GM12878 (cell line): ENCODE data around the gene SLC24A4. TPM values are rescaled to one million over a fixed set of nuclear protein-coding genes. Genes with fewer than 3 reads are reported as not detected.
A peak's percentile ranks its signal among the peaks of the same experiment; 100 is the strongest.

ENCODE experiments used
- ATAC-seq: fragments of 200-7000 bp; cut with Tn5 transposase; 3 replicates; pipeline ENCODE4 v1.9.1; 2020; ENCODE audit warnings: mild to moderate bottlenecking, moderate library complexity
- BruUV-seq: library from RNA; stranded (reverse); fragments of 400-500 nt; replicated peaks from 2 replicates; lab custom pipeline; 2021; lab: Mats Ljungman, UMichigan
- CTCF ChIA-PET: fragments of 300-600 bp; sonication (Branson Sonifier 250); formaldehyde crosslinking; extraction: SDS; loops from one replicate; lab custom pipeline; 2021; ENCODE audit warnings: inconsistent platforms; lab: Yijun Ruan, JAX
- POLR2A ChIA-PET: fragments of 350-600 bp; formaldehyde crosslinking; extraction: SDS; loops from one replicate; lab custom pipeline; 2021; ENCODE audit warnings: inconsistent platforms; lab: Charles Lee
- RAD21 ChIA-PET: fragments of 300-600 bp; sonication (Branson Sonifier 250); formaldehyde crosslinking; loops from one replicate; lab custom pipeline; 2023; ENCODE audit warnings: antibody characterized with exemption; ENCODE audit not compliant: unreplicated experiment; lab: Charles Lee
- SMC1A ChIA-PET: fragments of 300-600 bp; sonication (Branson Sonifier 250); formaldehyde crosslinking; loops from one replicate; lab custom pipeline; 2023; ENCODE audit not compliant: unreplicated experiment, uncharacterized antibody; lab: Charles Lee
- DNase-seq: peaks from one replicate; pipeline ENCODE4 v3.0.0-alpha.2; 2011; ENCODE audit warnings: low read depth, low spot score
- FAIRE-seq: peaks from 3 replicates; lab custom pipeline; 2011; peaks lifted over from hg19 to GRCh38; lab: Jason Lieb, UNC
- H2AFZ ChIP-seq: 2 replicates; pipeline ENCODE4 v1.6.0; 2011; ENCODE audit warnings: low read depth, low read length, control low read depth; ENCODE audit not compliant: control insufficient read depth
- H3K27ac ChIP-seq: 2 replicates; pipeline ENCODE4 v1.5.1; 2011; ENCODE audit warnings: control low read depth; ENCODE audit not compliant: control insufficient read depth, insufficient read depth
- H3K27me3 ChIP-seq, 2 experiments: replicated peaks in 1 of 2; 2 replicates each; pipeline versions ENCODE4 v1.6.0 to v1.6.1; 2011; ENCODE audit warnings: low read length in 1 of 2; ENCODE audit not compliant: control insufficient read depth in 2 of 2, insufficient read depth in 2 of 2
- H3K36me3 ChIP-seq, 2 experiments: 2 replicates each; pipeline ENCODE4 v1.5.1; 2011; ENCODE audit warnings: low read length in 1 of 2; ENCODE audit not compliant: control insufficient read depth in 2 of 2, insufficient read depth in 2 of 2
- H3K4me1 ChIP-seq: 2 replicates; pipeline ENCODE4 v1.6.1; 2011; ENCODE audit warnings: mild to moderate bottlenecking, low read length, moderate library complexity, mixed read lengths; ENCODE audit not compliant: control insufficient read depth, insufficient read depth
- H3K4me2 ChIP-seq: 2 replicates; pipeline ENCODE4 v1.6.0; 2011; ENCODE audit warnings: control low read depth; ENCODE audit not compliant: control insufficient read depth, insufficient read depth
- H3K4me3 ChIP-seq: fragments of 200-600 bp; sonication (generic); 2 replicates; pipeline ENCODE4 v1.5.1; 2016
- H3K79me2 ChIP-seq: 2 replicates; pipeline ENCODE4 v1.6.0; 2011; ENCODE audit warnings: low read length; ENCODE audit not compliant: control insufficient read depth, insufficient read depth
- H3K9ac ChIP-seq: 2 replicates; pipeline ENCODE4 v1.8.0; 2011; ENCODE audit warnings: low read length, control low read depth, mixed read lengths; ENCODE audit not compliant: control insufficient read depth, insufficient read depth
- H3K9me3 ChIP-seq: replicated peaks from 3 replicates; pipeline ENCODE4 v1.5.1; 2011; ENCODE audit warnings: mild to moderate bottlenecking, low read length; ENCODE audit not compliant: control insufficient read depth, insufficient read depth
- H4K20me1 ChIP-seq: 2 replicates; pipeline ENCODE4 v1.6.0; 2011; ENCODE audit not compliant: control insufficient read depth, insufficient read depth
- CBFB ChIP-seq: IDR thresholded peaks from 2 replicates; pipeline ENCODE4 v1.6.1; 2016; ENCODE audit warnings: antibody characterized with exemption, low read depth
- CUX1 ChIP-seq: IDR thresholded peaks from 2 replicates; pipeline ENCODE4 v1.6.1; 2012; ENCODE audit warnings: improper control_type of control experiment, low read depth, low read length; ENCODE audit not compliant: insufficient replicate concordance
- DPF2 ChIP-seq: fragments of 450-650 bp; IDR thresholded peaks from 2 replicates; pipeline ENCODE4 v1.6.1; 2017; ENCODE audit warnings: mild to moderate bottlenecking
- NR2C1 ChIP-seq: fragments of 450-650 bp; IDR thresholded peaks from 2 replicates; pipeline ENCODE4 v1.6.1; 2017; ENCODE audit warnings: antibody characterized with exemption, mild to moderate bottlenecking, moderate library complexity
- NR2F1 ChIP-seq: fragments of 450-650 bp; conservative IDR thresholded peaks from 2 replicates; pipeline ENCODE4 v1.6.1; 2017; ENCODE audit warnings: mild to moderate bottlenecking
- PML ChIP-seq: IDR thresholded peaks from 2 replicates; pipeline ENCODE4 v1.6.1; 2012; ENCODE audit warnings: low read length, inconsistent platforms
- SMAD1 ChIP-seq: fragments of 450-650 bp; IDR thresholded peaks from 2 replicates; pipeline ENCODE4 v1.6.1; 2018; ENCODE audit warnings: mild to moderate bottlenecking, low read depth; ENCODE audit not compliant: partially characterized antibody
- TCF3 ChIP-seq: IDR thresholded peaks from 2 replicates; pipeline ENCODE4 v1.6.1; 2012; ENCODE audit warnings: low read depth, mild to moderate bottlenecking, low read length, borderline replicate concordance; ENCODE audit not compliant: insufficient read depth
- USF1 ChIP-seq: IDR thresholded peaks from 2 replicates; pipeline ENCODE4 v1.6.1; 2011; ENCODE audit warnings: borderline replicate concordance, low read depth, mild to moderate bottlenecking, moderate library complexity, mixed read lengths, low read length; ENCODE audit not compliant: insufficient read depth; ENCODE audit errors: extremely low read length
- WGBS: methylation state at CpG from one replicate; pipeline ENCODE4 v1.1.6; 2016; ENCODE audit warnings: low lambda C conversion rate; ENCODE audit not compliant: insufficient replicate concordance, insufficient coverage; ENCODE audit errors: missing lambda C conversion rate; 5-methylcytosine and 5-hydroxymethylcytosine counted together
- in situ Hi-C: fragments of 300-500 bp; cut with MboI; formaldehyde crosslinking; loops from 9 replicates; pipeline ENCODE4 v1.14.3; 2018; ENCODE audit warnings: mixed read lengths
- intact Hi-C: fragments of 100-400 bp; cut with micrococcal nuclease; formaldehyde crosslinking; loops from one replicate; pipeline ENCODE4 v1.14.2; 2022; ENCODE audit not compliant: unreplicated experiment
- polyA plus RNA-seq, 11 experiments: library from polyadenylated mRNA; depleted of rRNA in 4 of 11; unstranded in 6 of 11; stranded (reverse) in 5 of 11; fragments of >200 nt; fragmentation: Nextera tagmentation in 4 of 11; fragmentation: Illumina TruSeq in 1 of 11; extraction: Ambion mirVana in 4 of 11; extraction: Trizol in 1 of 11; gene quantifications; 1 replicate in 1 of 11; 2 replicates in 10 of 11; pipeline versions ENCODE4 v1.2.1 to v1.2.3, GENCODE V29; 2011 to 2016; ENCODE audit warnings: inconsistent platforms in 2 of 11, missing spikeins in 2 of 11, low read depth in 1 of 11
- total RNA-seq, 4 experiments: library from RNA; depleted of rRNA in 3 of 4; stranded (reverse); fragments of >200 nt in 3 of 4; fragmentation: Illumina TruSeq in 1 of 4; extraction: Trizol in 1 of 4; gene quantifications; 2 replicates each; pipeline versions ENCODE4 v1.2.1 to v1.2.3, GENCODE V29; 2013 to 2021
- TF ChIP-seq, protein P1 (sequence below): fragments of 450-650 bp; conservative IDR thresholded peaks from 2 replicates; pipeline ENCODE4 v1.6.1; 2017; ENCODE audit warnings: mild to moderate bottlenecking, moderate library complexity
- TF ChIP-seq, protein P2 (sequence below): fragments of 450-650 bp; IDR thresholded peaks from 2 replicates; pipeline ENCODE4 v1.6.1; 2018; ENCODE audit warnings: mild to moderate bottlenecking, low read depth, moderate library complexity; ENCODE audit not compliant: partially characterized antibody

The SLC24A4 gene
- total and polyA plus RNA-seq, 10 of the 15 experiments (the other 5 are each of a cell fraction or from before 2014, with no cell fraction given), result under 0.01 to 0.46 (median 0.04) TPM; not detected in 5

- H3K27me3 ChIP-seq, result no peaks in the 10 kb centered on the region
- SMC1A ChIA-PET, result interaction anchor here (0.6 to 2.7 kb wide), 20 partner anchors 13 to 352 kb away, joined by 3 to 16 read pairs (median 4); no protein-coding TSS in a partner anchor
- peak; percentile 5; the same call in 2 of the 3 replicates for ATAC-seq
- no peaks in the 10 kb centered on the region for H3K9me3 ChIP-seq
- no peaks in the 10 kb centered on the region for H3K36me3 ChIP-seq
- H3K4me1 ChIP-seq, result peaks cover 16% of the 10 kb centered on the region
- intact Hi-C loops (loop anchor here (2.0 kb wide), 1 partner anchor 220 kb away; no protein-coding TSS in a partner anchor), in situ Hi-C loops (no loop called here)
- H4K20me1 ChIP-seq, result no peaks in the 10 kb centered on the region
- H3K27ac ChIP-seq, result no peak overlapping the region
- CTCF ChIA-PET, result interaction anchor here (1.1 to 3.9 kb wide), 14 partner anchors 14 to 338 kb away, joined by 3 to 26 read pairs (median 4); no protein-coding TSS in a partner anchor
- H3K9ac ChIP-seq, result no peak overlapping the region
- H2AFZ ChIP-seq, result no peak overlapping the region
- no peaks in the 10 kb centered on the region for H3K79me2 ChIP-seq
- RAD21 ChIA-PET, result interaction anchor here (0.7 to 2.7 kb wide), 18 partner anchors 21 to 325 kb away, joined by 3 to 14 read pairs (median 5); no protein-coding TSS in a partner anchor
- POLR2A ChIA-PET, result interaction anchor here (0.6 to 2.0 kb wide), 7 partner anchors 12 to 221 kb away, joined by 3 to 6 read pairs (median 3); no protein-coding TSS in a partner anchor
- 88% methylated on average over 6 of the region's 6 CpGs for WGBS
- H3K4me2 ChIP-seq, result peak overlapping the region; percentile 68; the same call in 1 of the 2 replicates
- H3K4me3 ChIP-seq, result no peak overlapping the region
- no TSS peak for BruUV-seq
- DNase-seq, result no peak
- no peak for FAIRE-seq
- TF ChIP-seq, protein P1, sequence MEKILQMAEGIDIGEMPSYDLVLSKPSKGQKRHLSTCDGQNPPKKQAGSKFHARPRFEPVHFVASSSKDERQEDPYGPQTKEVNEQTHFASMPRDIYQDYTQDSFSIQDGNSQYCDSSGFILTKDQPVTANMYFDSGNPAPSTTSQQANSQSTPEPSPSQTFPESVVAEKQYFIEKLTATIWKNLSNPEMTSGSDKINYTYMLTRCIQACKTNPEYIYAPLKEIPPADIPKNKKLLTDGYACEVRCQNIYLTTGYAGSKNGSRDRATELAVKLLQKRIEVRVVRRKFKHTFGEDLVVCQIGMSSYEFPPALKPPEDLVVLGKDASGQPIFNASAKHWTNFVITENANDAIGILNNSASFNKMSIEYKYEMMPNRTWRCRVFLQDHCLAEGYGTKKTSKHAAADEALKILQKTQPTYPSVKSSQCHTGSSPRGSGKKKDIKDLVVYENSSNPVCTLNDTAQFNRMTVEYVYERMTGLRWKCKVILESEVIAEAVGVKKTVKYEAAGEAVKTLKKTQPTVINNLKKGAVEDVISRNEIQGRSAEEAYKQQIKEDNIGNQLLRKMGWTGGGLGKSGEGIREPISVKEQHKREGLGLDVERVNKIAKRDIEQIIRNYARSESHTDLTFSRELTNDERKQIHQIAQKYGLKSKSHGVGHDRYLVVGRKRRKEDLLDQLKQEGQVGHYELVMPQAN, result no peak
- TF ChIP-seq, protein P2, sequence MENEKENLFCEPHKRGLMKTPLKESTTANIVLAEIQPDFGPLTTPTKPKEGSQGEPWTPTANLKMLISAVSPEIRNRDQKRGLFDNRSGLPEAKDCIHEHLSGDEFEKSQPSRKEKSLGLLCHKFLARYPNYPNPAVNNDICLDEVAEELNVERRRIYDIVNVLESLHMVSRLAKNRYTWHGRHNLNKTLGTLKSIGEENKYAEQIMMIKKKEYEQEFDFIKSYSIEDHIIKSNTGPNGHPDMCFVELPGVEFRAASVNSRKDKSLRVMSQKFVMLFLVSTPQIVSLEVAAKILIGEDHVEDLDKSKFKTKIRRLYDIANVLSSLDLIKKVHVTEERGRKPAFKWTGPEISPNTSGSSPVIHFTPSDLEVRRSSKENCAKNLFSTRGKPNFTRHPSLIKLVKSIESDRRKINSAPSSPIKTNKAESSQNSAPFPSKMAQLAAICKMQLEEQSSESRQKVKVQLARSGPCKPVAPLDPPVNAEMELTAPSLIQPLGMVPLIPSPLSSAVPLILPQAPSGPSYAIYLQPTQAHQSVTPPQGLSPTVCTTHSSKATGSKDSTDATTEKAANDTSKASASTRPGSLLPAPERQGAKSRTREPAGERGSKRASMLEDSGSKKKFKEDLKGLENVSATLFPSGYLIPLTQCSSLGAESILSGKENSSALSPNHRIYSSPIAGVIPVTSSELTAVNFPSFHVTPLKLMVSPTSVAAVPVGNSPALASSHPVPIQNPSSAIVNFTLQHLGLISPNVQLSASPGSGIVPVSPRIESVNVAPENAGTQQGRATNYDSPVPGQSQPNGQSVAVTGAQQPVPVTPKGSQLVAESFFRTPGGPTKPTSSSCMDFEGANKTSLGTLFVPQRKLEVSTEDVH, result no peak
- TF ChIP-seq PML (no peak), DPF2 (no peak), USF1 (no peak), TCF3 (no peak), CUX1 (no peak), NR2F1 (no peak), CBFB (no peak), SMAD1 (no peak), NR2C1 (no peak)
These were observed 137.6 kb downstream of the SLC24A4 start for GRCh38 chr14:92460541-92460915.
